GM18873 (cell line): Measurements from ENCODE around the gene STARD10.

Experiments
- ATAC-seq: cut with Tn5 transposase; IDR thresholded peaks from one replicate; pipeline ENCODE4 v1.9.1; 2021; ENCODE audit warnings: mild to moderate bottlenecking, moderate library complexity, moderate number of reproducible peaks; ENCODE audit not compliant: unreplicated experiment, low FRiP score

Gene STARD10

DNA sequence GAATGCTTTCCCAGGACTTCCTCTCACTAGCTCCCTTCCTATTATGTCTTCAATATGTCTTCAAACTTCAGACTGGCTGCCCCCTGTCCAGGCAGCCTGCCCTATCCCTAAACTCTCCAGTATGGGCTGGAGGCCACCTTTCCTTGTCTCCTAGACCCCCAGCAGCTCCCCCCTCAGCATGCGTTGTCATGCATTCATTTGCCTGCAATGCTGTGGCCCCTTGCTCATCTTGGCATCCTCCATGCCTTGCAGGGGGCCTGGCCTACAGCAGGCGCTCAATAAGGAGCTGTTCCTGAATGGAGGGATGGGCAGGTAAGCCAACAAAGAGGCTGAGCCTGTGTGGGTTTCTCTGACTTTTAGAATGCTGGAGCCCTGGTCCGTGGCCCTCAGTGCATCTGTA is 25.3 kb downstream of the STARD10 start:
- ATAC-seq: no peak

DNA sequence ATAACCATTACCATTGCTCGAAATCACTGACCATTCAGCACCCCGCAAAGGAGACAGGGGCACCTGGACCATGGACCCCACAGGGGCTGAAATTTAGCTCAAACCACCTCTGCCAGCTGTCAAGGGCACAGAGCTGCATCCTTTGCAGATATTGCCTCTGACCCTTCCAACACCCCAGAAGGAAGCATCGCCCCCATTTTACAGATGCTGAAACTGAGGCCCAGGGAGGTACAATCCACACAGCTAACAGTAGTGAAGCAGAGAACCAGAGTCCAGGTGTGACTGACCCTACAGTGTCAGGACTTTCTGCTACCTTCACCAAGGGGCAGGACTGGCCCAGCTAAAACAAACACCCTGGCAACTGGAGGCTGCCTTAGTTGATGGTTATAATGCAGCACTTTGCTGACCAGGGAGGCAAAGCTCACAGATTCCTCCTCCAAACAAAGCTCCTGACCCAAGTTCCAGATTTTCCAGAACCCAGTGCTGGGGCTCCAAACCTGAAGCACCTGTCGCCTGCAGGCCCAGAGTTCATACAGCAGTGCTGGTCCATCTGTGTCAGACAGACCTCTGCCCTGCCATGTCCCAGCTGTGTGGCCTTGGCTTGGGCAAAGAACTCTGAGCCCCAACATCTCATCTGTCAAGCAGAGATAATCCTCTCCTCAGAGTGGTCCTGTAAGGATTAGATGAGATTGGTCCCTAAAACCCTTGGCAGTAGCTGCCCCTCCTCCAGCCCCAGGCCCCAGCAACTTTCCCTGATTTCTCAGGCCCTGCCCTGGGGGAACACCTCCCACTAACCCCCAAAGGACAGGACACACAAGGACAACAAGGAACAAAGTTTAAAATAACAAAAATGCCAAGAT is 26.4 kb downstream of the STARD10 start:
- ATAC-seq: no peak

DNA sequence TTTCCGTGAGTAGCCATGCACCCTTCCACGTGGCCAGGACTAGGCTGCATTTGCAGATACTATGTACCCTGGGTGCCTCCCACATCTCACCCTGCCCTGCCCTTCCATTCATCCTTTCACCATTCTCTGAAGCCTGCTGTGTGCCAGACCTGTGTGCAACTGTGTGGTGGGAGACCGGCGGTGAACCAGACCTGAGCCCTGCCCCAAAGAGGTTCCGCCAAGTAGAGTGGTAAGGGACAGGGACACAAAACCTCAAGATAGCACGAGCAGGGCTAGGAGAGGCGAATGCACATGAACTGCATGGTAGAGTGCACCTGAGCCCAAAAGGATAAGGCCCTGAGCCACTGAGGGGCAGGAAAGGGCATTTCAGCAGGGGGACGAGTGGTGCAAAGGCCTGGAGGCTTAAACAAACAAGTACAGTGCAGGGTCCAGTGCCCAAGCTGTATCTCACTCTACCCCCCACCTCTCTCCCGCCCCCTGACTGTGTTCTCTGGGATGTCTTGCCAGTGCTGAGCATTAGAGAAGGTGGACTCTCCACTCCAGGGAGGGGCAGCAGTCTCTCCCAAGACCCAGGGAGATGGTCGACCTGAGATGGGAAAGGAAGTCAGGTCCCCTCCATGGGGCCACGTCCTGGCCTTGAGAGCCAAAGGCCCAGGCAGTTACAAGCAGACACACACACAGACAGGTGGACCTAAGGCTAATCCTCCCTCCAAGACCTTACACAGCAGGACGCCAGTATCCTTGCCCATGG is 27.5 kb downstream of the STARD10 start:
- no peak for ATAC-seq

DNA sequence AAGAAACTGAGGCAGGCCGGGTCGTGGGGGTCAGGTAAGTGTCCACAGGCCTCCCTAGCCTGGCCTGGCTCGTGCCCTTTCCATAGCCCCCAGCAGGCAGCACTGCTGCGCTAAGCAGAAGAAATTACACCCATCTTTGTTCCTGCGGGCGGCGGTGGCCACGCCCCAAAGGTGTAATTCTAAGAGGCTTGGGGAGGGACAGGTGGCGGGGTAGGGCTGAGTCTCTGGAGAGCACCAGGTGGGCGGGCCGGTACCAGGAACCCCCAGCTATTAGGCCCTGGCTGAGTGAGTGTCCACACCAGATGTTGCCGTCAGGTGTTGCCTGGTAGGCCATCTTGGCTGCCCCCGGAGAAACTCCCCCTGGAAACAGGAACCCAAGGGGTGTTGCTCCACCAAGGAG is 29.3 kb downstream of the STARD10 start:
- no peak for ATAC-seq

DNA sequence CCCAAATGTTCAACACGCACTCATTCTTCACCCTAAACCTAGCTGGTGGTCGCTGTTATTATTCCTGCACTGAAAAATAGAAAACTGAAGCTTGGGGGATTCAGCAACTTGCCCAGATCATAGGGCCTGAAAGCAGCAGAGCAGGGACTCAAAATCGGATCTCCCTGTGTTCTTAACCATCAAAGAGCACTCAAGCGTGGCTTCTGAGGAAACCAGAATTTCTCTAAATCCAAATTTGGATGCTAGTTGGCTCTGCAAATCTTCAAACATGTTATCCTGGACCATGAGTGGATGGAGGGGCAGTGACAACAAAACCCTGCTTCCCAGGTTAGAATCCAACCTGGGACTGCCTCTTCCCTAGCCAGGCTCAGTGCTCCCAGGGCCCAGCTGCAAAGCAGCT is 30.0 kb downstream of the STARD10 start:
- ATAC-seq: no peak

DNA sequence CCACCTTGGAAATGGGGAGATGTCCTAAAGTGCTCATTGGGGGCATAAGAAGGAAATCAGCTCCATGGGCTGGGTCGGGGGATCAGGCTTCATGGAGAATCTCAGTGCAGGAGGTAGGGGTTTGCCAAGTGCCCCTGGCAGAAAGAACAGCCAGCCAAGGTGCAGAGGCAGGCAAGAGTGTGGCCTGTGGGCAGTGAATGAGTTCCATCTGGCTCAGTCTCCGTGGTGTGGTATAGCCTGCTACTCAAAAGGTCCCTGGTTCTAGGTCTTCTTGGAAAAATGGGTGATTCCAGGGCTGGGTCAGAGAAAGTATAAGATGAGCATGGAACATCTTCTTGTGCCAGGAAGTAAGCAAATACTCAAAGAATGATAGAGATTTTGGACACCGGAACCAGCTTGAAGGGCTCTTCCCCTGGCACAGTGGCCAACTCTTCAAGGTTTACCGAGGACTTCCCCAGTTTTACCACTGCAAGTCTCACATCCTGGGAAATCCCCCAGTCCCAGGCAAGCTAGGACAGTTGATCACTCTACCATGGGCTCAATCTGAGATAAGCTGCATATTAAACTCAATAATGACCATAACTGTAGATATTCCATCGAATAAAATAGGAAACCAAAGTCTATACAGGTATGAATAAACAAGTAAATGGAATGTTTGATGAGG is 31.1 kb downstream of the STARD10 start:
- peak; percentile 60 for ATAC-seq

DNA sequence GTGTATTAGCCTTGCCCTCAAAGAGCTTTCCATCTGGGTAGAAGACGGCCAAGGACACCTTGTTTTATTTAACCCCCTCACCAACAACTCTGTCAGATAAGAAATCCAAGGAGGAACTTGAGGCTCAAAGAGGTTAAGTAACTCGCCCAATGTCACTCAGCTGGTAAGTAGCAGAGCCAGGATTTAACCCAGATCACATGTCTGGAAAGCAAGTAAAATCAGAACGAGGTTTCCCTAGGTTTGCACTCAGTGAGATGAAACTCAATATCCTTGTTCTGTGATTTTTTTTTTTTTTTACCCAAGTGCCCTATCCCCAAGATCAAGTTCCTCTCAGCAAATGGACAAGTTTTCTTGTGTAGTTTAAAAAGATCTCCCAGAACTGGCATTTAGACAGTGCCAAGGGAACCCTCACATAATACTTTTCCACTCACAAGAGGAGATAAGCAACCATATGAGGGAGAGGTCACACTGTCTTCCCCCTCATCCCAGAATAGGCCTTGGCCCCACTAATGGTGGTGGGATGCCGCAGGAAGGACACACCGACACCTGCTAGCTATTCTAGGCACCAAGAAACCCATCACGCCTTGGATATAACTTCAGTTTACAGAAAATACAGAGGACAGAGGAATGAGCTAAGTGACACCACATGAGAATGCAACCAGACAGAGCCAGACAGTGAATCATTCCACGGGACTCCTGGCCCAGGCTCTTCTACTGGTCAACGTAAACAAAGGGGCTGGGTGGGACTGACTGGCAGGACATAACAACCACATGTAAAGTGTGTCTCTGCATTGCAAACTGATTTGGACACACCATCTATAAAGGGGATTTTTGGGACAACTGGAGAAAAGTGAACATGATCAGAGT is 33.1 kb downstream of the STARD10 start:
- ATAC-seq: no peak

DNA sequence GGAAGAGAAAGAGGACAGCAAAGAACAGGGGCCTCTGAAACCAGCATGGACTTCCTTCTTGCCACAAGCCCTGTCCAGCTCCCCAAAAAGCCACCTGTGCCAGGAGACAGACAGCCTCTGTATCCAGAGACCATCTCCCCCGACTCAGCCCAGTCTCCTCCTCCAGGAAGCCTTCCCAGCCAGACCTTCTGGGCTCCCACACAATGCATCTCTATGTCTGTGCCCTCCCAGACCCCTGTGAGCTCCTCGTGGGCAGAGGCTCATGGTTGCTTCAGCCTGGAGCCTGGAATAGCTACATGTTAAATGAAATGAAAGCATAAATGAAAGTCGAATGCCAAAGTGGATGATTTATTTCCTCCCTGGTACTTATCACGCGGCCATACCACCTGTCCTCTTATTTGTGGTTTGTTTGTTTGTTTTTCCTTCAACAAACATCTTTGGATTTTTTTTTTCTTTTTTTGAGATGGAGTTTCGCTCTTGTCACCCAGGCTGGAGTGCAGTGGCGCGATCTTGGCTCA is 34.3 kb downstream of the STARD10 start:
- no peak for ATAC-seq

DNA sequence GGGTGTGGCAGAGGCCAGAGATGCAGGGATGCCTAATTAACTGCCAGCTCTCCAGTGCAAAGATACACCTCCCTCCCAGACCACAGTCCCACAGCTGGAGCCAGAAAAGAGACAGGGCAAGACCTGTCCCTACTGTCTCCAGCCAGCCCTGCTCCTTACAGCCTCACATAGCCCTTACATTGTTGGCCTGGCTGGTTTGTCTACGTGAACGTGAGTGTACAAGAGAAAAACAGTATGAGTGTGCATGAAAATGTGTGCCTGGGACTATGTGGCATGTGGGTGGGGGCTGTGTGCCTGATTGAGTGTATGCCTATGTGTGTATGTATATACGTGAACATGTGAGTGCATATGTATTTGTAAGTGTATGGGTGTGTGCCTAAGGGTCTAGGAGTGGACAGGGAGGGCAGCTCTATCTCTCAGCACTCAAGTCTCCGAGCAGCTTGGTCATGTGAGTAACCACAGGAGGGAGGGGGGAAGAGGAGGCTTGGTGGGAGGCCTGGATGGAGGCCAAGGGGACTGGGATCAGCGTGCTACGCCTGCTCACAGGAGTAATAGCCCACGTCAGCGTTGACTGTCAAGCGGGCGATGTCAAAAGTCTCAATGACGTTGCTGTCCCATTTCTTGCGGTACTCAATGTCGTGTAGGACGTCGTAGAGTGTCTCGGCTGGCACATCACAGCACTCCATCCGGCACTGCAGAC is 35.0 kb downstream of the STARD10 start:
- no peak for ATAC-seq

DNA sequence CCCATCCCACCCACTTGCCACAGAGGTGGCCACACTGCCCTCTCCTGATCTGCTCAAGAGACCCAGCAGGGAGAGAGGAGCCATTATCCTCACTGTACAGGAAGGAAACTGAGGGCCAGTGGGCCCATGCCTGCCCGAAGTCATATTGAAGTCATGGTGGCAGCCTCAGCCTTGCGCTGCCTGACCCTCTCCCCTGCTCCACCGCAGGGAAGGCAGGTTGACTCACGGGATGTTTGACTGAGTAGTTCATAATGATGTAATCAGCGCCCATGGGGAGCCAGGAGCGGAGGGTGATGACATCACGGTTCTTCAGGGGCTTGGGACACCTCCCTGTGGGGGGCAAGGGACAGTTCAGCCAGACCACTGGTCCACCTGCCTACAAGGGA is 35.5 kb downstream of the STARD10 start:
- no peak for ATAC-seq

DNA sequence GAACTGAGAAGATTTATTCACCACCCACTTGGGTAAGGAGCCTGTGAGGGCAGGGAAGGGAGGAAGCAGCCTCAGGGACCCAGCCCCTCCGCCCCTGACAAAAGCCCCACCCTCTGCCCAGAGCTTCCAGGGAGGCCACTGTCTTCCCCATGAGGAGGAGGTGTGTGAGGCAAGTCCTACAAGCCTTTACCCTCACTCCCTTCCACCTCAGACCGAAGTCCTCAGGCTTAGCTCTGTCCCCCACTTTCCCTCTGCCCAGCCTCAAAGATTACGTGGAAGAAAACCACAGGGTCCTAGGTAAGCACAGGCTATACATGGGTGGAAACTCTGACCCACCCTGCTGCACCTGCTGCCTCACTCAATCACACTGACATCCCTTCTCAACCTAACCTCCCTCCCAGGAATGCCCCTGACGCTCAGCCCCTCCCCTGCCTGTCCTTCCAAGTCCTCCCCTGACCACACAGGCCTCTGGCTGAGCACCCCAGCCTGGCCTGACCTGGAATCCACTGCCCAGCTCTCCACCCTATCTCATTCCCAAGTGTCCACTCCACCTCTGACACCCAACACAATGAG is 38.0 kb downstream of the STARD10 start:
- no peak for ATAC-seq

DNA sequence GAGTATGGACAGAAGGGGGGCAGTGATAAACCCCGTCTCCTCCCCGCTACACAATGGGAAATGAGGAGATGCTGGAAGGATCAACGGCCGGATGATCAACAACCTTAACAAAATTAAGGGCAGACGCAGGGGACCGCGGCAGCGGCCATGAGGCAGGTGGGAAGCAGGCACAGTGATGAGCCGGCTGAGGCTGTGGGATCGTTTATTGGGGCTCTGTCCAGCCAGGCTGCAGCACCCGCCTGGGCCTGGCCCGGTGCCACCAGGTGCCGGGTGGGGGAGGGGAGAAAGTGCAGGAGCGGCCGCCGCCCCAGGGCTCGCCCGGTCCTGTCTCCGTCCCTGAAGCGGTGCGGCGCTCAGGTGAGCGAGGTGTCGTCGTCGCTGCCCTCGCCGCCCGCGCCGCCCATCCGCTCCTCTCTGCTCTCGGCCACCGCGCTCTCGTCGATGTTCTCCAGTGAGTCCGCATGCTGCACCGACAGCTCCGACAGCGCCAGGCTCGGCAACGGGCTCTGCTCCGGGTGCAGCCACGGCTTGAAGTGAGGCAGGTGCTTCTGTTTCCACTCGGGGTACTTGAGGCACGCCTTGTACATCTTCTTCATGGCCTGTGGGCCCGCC is 39.2 kb downstream of the STARD10 start:
- no peak for ATAC-seq

DNA sequence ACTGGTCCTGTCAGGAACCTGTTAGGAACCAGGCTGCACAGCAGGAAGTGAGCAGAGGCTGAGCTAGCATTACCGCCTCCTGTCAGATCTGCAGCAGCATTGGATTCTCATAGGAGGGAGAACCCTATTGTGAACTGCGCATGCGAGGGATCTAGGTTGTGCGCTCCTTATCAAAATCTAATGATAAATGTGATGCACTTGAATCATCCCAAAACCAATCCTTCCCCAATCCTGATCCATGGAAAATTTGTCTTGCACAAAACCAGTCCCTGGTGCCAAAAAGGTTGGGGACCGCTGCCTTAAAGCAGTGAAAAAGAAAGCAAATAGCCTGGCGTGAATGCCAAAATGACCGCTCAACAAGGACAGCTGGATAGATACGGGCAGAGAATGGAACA is 39.7 kb downstream of the STARD10 start:
- no peak for ATAC-seq

DNA sequence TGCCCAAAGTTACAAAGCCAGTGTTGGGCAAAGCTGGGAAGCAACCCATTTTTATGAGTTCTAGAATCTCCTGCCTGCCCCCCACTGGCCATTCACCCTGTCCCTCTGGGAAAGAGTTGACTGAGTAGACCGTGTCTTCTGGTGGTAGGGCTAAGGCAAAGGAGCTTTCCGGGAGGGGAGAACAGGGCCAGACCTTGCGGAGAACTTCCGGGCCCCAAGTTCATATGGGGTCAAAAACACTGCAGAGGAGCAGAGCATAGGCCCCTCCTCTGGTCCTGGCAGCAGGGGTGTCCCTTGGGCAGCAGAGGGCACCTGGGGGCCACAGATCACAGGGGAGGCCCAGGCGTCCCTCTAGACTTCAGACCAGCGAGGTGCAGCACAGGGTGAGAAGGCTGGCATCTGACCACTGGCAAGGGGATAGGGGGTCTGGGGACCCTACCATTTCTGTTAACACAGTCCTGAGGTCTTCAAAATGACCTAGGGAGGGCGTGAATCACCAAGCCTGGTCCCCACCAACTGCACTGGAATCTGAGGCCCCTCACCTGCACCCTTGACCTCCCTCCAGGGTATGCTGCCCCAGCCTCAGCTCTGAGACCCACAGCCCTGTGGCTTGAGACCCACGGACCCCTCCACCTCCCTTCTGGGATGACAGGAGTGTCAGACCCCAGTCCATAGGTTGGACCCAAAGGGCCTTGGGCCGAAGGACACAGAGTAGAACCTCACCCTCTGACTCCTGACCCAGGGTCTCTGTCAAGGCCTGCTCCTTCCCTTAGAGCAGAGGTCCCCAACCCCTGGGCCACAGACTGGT is 40.3 kb downstream of the STARD10 start:
- no peak for ATAC-seq

DNA sequence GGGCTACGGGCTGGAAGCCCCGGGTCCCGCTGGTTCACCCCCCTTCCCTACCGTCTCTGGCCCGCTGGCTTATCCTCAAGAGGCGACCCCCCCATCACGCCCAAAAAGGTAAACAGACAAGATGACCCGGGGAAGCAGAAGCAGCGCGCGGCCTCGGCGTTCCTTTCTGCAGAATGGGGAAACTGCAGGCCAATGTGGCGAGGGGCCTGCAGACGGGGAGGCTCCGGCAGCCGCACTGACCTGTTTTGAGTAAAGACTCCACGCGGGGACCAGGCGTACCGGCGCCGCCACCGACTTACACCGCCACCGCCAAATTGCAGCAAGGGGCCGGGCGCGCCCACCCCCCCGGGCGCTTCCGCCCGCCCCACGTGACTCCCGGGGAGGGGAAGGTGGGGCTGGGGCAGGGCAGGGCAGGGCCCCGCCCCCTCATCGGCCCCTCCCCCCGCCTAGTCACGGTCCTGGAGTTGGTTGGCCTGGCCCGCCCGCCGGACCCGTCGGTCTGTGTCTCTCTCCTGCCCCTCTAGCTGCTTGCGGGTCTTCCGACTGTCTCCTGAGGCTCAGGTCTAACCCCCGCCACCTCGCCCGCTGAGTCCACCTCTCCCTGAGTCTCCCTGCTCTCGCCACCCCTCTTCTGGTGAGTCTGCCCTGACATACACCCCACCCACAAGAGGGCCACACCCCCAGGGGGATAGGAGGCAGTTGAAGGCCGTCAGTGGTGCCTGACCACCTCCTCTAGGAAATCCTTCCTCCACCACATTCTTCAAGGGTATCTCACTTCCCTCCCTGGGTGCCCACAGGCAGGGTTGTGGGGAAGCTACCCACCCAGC is 41.5 kb downstream of the STARD10 start, which contains the start of gene ARAP1:
ARAP1 (minus strand) TSS at position 321 of the 827 bp plus-strand sequence. CDS start 25,280 bp downstream, outside the sequence.
- no peak for ATAC-seq

DNA sequence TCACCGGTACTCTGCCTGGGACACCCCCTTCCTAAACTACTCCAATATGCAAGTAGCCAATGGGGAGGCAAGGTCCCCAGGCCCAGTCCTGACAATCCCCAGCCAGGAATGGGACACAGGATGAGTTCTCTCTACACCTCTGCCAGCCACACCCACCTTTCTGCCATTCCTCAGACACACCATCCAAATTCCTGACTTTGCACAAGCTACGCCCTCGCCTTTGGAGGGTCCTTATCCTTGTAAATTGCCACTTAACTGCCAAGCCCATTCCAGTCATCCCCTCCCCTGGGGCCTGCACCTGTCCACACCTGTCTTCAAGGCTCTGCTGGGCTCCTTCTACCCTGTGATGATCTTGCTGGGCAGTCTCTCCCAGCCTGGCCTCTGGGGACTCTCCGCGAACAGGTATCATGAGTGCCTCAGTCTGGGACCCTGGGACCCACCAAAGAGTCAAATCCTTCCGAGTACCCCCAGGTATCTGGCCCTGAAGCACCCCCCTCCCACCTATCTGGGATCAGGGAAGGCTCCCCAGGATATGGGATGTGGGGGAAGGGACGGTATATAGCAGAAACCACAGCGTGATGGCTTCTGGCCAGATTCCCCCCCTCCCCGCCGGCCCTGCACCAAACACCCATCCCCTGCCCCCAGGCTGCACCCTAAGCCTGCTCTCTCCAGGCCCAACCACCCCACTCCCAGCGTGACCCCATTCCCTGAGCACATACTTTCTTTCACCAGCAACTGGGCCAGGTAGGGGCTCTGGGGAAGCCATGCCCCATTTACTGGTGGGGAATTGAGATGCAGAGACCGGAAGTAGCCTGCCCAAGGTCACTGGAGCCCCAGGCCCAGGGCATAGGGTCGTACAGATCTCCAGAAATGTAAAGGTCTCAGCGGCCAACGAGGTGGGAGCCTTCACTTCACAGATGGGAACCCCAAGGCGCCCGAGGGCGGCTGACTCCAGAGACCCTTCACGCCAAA is 42.4 kb downstream of the STARD10 start:
- no peak for ATAC-seq
